WI38 (cell line): ENCODE data around the gene ARMC10.
"Not testable (repeated sequence)": the region's sequence is repeated elsewhere in the genome, so short reads cannot be mapped to it uniquely, and the experiment has no call there.

Experiments
- H3K4me3 ChIP-seq: 2 replicates; pipeline ENCODE4 v1.5.1; 2011; ENCODE audit warnings: low read depth, mild to moderate bottlenecking, control low read depth, low read length
- TF ChIP-seq, protein P1 (sequence below): IDR thresholded peaks from 2 replicates; pipeline ENCODE4 v1.5.1; 2012; ENCODE audit warnings: low read depth, mild to moderate bottlenecking, control low read depth, low read length

ARMC10 gene

DNA sequence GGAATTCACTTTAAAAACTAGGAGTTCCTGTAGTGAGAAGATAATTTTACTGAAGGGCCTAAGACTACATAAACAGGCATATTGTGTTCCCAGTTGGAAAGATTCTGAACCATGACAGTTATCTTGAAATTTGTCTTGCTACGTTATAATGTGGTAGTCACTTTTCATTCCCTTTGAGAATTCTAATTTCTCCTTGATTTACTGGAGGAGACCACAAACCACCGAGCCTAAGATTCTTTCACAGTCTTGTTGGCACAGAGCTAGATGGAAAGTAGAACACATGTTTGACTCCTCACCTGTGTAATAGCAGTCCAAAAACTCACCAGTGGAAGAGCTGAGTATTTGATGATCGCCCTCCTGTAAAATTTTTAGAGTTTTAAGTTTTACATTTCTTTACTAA, 4.9 kb downstream of the ARMC10 start:
- TF ChIP-seq, protein P1, sequence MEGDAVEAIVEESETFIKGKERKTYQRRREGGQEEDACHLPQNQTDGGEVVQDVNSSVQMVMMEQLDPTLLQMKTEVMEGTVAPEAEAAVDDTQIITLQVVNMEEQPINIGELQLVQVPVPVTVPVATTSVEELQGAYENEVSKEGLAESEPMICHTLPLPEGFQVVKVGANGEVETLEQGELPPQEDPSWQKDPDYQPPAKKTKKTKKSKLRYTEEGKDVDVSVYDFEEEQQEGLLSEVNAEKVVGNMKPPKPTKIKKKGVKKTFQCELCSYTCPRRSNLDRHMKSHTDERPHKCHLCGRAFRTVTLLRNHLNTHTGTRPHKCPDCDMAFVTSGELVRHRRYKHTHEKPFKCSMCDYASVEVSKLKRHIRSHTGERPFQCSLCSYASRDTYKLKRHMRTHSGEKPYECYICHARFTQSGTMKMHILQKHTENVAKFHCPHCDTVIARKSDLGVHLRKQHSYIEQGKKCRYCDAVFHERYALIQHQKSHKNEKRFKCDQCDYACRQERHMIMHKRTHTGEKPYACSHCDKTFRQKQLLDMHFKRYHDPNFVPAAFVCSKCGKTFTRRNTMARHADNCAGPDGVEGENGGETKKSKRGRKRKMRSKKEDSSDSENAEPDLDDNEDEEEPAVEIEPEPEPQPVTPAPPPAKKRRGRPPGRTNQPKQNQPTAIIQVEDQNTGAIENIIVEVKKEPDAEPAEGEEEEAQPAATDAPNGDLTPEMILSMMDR: no peak
- H3K4me3 ChIP-seq: no peak overlapping the region

DNA sequence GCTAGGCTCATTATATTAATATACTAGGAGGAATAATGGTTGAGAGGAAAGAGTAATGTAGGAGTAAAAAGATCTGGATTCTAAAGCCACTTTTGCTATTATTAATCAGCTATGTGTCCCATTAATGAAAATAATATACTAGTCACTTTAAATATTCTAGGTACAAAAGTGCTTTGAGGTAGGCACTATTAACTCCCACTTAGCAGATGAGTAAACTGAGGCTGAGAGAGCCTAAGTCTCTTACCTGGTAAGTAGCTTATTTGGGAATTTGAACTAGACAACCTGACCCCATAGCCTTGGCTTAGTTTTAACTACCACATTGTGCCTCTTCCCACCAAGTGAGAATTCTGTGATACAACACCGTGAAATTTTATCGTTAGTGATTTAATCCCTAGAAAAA, 6.0 kb downstream of the ARMC10 start:
- TF ChIP-seq, protein P1: no peak
- no peak overlapping the region for H3K4me3 ChIP-seq

DNA sequence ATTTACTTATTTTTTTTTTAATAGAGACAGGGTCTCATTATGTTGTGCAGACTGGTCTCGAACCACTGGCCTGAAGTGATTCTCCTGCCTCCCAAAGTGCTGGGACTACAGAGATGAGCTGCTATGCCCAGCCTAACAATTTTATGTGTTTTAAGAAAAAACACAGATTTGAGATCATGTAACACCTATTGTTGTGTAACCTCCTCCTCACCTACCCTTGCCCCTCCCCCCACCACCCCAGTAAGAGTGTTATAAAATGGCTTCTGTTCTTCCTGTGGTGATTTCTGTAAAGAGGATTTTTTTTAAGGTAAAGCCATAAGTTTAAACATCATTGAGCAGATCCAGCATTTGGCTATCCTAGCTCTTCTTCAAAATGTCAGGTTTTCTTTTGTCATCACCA, 7.6 kb downstream of the ARMC10 start:
- TF ChIP-seq, protein P1: no peak
- H3K4me3 ChIP-seq: no peak overlapping the region

DNA sequence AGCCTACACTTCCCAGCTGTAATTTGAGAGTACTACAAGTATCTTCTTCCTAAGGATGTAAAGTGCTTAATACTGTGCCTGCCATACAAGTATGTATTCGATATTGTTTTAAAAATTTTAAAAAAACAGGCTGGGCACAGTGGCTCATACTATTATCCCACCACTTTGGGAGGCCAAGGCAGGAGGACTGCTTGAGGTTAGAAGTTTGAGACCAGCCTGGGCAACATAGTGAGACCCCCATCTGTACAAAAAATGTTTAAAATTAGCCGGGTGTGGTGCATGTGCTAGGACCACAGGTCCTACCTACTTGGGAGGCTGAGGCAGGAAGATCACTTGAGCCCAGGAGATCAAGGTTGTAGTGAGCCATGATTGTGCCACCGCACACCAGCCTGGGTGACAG, 8.3 kb downstream of the ARMC10 start:
- no peak overlapping the region for H3K4me3 ChIP-seq
- TF ChIP-seq, protein P1: no peak

DNA sequence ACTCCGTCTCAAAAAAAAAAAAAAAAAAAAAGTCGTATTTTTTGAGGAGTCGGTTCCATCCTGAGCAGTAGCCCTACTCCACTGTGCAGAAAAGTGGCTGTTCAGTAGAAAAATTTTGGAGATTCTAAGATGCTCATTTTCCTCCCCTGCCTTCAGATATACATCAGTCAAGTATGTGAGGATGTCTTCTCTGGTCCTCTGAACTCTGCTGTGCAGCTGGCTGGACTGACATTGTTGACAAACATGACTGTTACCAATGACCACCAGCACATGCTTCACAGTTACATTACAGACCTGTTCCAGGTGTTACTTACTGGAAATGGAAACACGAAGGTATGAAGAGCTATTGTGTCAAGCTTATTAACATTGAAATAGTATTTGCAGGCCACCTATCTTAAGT, 17.4 kb downstream of the ARMC10 start:
- not testable (repeated sequence) for H3K4me3 ChIP-seq

DNA sequence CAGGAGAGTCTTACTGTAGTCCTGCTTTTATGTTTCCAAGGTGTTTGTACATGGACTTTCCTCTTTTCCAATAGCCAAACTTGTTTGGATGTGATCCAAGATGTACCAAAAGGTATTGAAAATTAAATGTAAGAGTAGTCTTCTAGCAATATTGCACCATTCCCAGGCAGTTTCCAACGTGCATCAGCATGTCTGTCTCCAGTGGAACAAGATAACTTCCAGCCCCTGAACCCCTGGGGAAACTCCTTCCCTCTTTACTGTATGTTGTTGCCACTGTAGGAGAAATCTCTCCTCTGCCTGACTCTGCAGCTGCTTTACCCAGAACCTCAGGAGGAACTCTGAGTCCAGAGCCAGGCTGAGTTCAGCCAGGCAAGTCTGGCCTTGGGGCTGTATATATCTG, 18.5 kb downstream of the ARMC10 start:
- TF ChIP-seq, protein P1: no peak
- no peak overlapping the region for H3K4me3 ChIP-seq

DNA sequence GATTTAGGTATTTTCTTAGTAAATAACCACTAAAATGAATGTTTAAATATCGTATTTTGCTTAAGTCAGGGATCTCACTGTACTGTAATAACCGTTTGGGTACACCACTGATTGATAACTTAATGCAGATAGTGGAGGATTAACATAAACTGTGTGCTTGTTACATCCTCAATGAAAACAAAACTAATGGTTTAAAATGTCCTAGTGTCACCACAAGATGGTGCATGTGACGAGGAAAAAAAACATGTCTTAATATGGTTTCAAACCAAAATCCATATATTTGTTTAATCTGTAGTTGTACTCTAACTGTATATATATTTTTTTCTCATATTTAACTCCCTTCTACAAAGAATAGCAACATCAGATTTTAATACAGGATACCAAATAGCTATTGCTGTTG, 19.2 kb downstream of the ARMC10 start:
- H3K4me3 ChIP-seq: no peak overlapping the region
- TF ChIP-seq, protein P1: no peak

DNA sequence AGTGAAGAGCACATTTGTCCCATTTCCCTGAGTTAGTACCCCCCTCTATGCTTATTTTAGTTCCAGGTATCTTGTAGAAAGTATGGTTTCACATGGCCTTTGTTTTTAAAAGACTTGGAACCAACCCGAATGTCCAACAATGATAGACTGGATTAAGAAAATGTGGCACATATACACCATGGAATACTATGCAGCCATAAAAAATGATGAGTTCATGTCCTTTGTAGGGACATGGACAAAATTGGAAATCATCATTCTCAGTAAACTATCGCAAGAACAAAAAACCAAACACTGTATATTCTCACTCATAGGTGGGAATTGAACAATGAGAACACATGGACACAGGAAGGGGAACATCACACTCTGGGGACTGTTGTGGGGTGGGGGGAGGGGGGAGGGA, 20.6 kb downstream of the ARMC10 start:
- not testable (repeated sequence) for H3K4me3 ChIP-seq

DNA sequence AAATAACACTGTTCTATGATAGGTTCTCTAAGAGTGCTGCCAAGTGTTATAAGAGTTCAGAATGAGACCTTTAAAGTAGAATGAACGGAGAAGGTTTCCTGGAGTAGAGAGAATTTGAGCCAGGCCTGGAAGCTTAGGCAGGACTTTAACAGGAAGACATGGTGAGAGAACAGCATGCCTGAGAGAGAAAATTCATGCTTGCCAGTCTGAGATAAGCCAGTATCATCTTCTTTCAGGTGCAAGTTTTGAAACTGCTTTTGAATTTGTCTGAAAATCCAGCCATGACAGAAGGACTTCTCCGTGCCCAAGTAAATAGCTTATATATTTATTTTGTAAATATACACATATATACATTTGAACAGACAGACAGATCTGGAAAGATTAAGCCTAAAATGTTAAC, 22.1 kb downstream of the ARMC10 start:
- TF ChIP-seq, protein P1: no peak
- no peak overlapping the region for H3K4me3 ChIP-seq
